Vagina (tissue), 2 donors: ENCODE measurements around the gene SLC22A17.

ENCODE experiments used
- CTCF ChIP-seq, 3 experiments: fragments of 450-650 bp in 2 of 3; fragments of 200-600 bp in 1 of 3; sonication (generic) in 1 of 3; IDR thresholded peaks; one replicate each; pipeline ENCODE4 v1.5.1; 2017 to 2019; ENCODE audit warnings: antibody characterized with exemption in 3 of 3, mild to moderate bottlenecking in 2 of 3, moderate library complexity in 2 of 3
- POLR2A ChIP-seq, 2 donors: fragments of 450-650 bp; IDR thresholded peaks; one replicate each; pipeline ENCODE4 v1.6.1; 2017; ENCODE audit warnings: antibody characterized with exemption in 2 of 2, mild to moderate bottlenecking in 2 of 2, moderate library complexity in 2 of 2
- POLR2AphosphoS5 ChIP-seq, 2 donors: sonication (generic); formaldehyde crosslinking; IDR thresholded peaks; one replicate each; pipeline ENCODE4 v1.9.0; 2017; ENCODE audit warnings: antibody characterized with exemption in 2 of 2, mild to moderate bottlenecking in 2 of 2, low read depth in 1 of 2; ENCODE audit not compliant: insufficient read depth in 1 of 2

DNA sequence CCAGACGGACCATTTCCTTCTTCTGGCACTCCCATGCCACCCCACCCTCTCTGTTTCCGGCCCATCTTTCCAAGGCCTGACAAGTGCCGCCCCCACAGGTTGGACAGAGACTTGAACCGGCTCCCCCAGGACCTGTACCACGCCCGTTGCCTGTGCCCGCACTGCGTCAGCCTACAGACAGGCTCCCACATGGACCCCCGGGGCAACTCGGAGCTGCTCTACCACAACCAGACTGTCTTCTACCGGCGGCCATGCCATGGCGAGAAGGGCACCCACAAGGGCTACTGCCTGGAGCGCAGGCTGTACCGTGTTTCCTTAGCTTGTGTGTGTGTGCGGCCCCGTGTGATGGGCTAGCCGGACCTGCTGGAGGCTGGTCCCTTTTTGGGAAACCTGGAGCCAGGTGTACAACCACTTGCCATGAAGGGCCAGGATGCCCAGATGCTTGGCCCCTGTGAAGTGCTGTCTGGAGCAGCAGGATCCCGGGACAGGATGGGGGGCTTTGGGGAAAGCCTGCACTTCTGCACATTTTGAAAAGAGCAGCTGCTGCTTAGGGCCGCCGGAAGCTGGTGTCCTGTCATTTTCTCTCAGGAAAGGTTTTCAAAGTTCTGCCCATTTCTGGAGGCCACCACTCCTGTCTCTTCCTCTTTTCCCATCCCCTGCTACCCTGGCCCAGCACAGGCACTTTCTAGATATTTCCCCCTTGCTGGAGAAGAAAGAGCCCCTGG is 23.0 kb upstream of the SLC22A17 start:
- no peak for TF ChIP-seq POLR2A (IDR thresholded peaks at IDR 0.05)
- no peak for TF ChIP-seq CTCF (IDR thresholded peaks at IDR 0.05)
- TF ChIP-seq POLR2AphosphoS5 (IDR thresholded peaks at IDR 0.05; ENCODE audit: insufficient read depth in 1 of 2, low read depth in 1 of 2) = no peak
